Hematopoietic multipotent progenitor cell treated with erythropoietin and hydrocortisone succinate and interleukin-3 and kit ligand, for 4 days (in vitro differentiated cells): Measurements from ENCODE around the gene ECE1.
"Not testable (repeated sequence)": the region's sequence is repeated elsewhere in the genome, so short reads cannot be mapped to it uniquely, and the experiment has no call there.

Experiments
- DNase-seq: peaks from one replicate; pipeline ENCODE4 v3.0.0-alpha.2; 2015

ECE1 gene

DNA sequence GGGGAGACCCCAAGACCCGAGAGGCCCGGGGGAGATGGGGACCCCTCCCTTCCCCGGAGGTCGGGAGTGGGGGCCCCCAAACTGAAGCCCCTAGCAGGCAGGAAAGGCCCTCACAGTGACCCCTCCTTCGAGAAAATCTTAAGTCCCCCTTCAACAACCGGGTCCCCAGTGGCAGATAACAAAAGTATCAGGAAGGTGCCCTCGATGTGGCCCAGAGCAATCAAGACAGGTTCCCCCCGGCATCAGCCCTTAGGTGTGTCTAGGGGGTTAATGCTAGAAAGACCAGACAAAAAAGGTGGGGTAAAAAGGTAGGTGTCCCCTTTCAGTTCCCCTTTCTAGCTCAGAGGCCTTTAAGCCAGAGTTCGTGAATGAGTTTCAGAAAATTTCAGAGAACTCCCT is 282 bp upstream of the ECE1 start:
- no peak for DNase-seq

DNA sequence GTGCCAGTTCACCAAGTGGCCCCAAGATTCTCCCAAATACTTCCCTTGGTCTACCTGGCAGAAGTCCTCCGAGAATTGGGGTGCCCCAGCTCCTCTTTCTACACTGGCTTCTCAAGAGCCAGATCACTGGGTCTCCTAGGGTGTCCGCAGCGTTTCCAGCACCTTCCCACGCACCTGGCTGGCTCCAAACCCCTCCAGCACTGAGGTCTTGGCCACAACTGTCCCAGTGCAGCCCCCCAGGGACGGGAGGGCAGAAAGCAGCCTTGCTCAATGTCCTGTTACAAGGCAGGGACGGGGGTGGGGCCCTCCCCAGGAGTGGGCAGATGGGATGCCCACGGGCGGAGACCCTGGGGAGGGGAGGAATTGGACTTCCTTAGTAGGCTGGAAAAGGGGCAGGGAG is 1.1 kb downstream of the ECE1 start:
- DNase-seq, result no peak

DNA sequence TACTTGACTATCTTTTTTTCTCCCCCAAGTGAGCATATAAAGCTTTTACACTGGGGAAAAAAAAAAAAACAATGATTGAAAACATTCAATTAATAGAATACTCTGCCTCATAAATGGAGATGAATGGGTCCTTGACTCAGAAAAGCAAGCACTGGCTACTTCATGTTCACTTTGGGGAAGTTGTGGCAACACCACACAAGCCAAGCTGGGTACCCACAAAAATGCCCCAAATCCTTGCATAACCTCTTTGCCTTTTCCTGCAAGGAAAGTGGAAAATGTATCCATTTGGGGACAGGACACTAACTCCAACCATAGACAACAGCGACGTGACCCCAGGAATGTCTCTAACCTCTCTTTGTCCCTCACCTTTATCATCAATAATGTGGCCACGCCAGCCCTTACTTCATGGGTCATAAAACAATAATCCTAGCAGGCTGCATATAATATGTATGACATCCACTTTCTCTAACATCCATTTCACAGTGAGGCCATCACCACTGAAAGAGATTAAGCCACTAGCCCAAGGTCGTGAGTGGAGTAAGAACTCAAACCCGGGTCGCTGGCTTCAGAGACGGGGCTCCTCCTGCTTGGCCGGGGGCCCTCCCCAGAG is 2.3 kb downstream of the ECE1 start:
- peak; percentile 33 for DNase-seq

DNA sequence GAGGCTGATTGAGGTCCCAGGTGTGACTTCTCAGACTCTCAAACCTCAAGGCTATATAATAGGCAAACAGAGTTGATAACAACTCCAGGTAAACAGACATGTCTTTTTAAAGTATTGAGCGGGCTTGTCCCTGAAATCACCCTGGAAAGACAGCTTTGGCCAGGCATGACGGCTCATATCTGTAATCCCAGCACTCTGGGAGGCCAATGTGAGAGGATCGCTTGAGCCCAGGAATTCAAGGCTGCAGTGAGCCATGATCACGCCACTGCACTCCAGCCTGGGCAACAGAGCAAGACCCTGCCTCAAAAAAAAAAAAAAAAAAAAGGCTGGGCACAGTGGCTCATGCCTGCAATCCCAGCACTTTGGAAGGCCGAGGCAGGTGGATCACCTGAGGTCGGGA is 4.9 kb downstream of the ECE1 start:
- DNase-seq, result not testable (repeated sequence)

DNA sequence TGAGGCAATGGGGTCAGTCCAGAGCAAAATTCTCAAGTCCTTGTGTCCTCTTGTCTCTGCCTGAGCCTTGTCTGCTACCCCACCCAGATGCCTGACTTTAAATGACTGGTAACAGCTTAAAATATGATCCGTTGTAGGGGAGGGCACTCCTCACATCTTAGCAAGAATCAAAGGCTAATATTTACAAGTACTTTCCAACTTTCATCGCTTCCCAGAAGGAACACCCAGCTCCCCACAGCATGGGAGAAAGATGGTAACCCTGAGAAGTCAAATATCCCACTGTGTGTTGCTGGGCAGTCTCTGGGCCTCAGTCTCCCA is 5.2 kb downstream of the ECE1 start:
- no peak for DNase-seq

DNA sequence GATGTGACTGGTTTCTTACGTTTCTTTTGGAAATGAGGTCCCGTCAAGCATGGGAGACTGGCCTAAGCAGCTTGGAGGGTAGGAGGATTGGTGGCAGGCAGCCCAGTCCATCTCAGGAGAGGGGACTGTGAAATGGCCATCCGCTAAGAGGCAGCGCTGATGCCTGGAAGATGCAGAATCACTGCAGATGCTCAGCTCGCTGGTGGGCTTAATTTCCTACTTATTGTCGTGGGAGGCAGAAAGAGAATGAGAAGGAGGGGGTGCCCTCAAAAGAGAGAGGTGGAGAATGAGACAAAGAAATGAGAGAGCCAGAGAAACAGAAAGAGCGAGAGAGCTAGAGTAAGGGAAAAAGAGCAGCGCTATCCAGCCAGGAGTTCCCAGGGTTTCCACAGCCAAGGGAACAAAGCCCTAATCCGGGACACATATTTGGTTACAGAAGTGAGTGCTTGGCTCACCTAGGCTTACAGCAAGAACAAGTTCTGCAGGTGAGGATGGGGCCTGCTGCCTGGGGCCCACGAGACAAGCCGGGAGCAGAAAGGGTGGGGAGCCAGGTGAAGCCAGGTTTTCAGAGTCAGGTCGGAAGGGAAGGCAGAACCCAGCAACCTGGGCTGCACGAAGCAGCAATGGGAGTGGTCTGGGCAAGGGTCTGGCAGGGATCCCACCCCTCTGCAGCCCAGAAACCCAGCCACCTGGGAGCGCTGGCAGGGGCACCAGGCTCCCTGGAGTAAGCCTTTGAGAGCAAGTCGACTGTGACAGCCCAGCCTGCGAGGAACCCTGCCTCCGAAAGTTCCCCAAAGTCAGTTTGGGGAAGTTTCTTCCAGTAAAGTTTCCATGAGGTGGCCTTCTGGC is 5.8 kb downstream of the ECE1 start:
- DNase-seq, result no peak

DNA sequence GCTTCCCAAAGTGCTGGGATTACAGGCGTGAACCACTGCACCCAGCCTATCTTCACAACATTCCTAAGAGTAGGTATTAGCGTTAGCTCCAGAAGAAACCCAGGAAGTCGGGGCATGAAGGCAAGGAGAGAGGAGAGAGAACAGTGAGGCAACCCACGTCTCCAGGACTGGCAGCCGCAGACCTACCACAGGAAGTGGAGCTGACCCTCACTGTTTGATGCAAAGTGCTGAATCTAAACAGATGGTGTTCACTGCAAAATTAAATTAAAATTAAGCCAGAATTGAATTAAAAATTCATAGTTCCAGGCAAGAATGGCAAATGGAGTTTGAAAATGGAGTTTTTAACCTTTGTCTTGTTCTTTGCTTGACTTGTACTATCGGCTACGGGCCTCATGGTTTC is 6.7 kb downstream of the ECE1 start:
- no peak for DNase-seq

DNA sequence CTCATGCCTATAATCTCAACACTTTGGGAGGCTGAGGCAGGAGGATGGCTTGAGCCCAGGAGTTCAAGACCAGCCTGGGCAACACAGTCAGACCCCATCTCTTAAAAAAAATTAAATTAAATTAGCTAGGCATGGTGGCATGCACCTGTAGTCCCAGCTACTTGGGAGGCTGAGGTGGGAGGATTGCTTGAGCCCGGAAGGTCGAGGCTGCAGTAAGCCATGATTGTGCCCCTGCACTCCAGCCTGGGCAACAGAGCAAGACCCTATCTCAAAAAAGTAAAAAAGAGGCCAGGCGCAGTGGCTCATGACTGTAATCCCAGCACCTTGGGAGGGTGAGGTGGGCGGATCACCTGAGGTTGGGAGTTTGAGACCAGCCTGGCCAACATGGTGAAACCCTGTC is 8.2 kb downstream of the ECE1 start:
- DNase-seq, result not testable (repeated sequence)

DNA sequence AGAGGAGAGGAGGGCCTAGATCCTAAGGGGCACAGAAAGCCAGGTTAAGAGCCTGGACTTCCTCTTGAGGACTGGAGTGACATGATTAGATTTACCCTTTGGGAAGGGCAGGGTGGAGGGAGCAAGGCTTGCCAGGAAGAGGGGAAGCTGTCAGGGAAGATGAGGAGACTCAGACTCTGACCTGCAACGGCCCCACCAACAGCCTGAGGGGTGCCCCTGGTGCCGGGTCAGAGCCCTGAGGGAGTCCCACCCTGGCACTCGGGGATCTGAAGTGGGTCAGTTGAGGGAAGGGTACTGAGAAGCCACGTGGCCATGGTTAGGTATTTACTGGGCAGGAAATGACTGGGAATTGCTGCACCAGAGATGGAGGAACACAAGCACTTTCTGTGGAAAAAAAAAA is 9.8 kb downstream of the ECE1 start:
- DNase-seq, result no peak

DNA sequence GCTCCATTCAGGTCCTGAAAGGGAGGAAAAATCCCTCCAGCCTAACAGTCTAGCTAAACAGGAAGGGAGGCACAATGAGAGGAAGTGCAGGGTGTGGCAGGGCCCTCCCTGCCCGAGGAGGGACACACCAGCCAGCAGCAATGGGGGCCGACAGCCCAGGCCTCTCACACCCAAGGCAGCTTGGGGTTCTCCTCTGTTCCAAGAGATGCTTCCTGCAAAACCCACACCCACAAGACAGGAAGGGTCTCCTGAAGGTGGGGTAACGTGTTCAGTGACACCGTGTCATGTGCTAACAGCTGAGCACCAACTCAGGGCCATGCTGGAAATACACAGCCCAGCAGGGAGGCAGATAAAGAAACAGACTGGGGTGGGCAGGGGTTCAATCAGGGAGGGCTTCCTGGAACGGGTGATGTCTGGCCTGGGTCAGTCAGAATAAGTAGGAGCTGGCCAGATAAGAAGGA is 10.2 kb downstream of the ECE1 start:
- peak; percentile 65 for DNase-seq

DNA sequence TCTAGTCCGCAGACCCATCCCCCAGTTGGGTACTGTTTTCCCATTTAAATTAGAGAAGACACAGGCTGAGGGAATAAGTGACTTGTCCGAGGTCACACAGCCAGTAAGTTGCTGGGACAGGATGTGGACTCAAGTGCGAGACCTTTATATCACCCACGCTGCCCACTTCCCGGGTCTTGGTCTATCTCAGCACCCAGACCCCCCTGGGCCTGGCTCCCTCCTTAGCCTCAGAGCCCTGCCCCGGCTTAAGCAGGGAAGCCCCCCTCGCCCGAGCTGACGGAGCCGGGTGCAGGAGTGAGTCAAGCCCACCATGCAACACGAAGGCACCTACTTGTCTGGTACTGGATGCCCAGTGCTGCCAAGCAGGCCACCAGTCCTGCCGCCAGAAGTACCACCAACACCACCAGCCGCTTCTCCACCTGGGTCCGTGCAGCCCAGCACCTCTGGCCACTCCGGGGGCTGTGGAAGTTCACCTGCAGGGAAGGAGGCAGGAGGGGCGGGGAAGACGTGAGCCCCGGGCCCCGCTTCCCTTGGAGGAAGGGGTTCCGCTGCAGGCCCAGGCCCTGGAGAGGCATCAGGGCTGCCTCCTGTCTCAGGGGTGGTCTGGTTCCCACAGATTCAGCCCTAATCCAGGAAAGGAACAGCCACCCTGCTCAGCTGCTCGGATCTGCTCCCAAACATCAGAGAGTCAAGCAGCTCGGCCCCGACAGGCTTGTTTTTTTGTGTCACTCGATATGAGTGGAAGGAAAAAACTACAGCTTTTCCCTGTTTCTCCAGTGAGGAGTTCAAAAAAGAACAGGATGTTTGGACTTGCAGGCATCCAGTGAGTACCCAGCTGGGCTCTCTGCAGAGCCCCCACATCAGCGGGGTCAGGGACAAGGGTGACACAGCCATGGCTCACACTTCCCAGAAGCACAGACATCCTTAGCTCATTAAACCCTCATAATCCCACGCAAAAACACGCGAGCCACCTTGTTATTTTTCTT is 11.1 kb downstream of the ECE1 start:
- no peak for DNase-seq

DNA sequence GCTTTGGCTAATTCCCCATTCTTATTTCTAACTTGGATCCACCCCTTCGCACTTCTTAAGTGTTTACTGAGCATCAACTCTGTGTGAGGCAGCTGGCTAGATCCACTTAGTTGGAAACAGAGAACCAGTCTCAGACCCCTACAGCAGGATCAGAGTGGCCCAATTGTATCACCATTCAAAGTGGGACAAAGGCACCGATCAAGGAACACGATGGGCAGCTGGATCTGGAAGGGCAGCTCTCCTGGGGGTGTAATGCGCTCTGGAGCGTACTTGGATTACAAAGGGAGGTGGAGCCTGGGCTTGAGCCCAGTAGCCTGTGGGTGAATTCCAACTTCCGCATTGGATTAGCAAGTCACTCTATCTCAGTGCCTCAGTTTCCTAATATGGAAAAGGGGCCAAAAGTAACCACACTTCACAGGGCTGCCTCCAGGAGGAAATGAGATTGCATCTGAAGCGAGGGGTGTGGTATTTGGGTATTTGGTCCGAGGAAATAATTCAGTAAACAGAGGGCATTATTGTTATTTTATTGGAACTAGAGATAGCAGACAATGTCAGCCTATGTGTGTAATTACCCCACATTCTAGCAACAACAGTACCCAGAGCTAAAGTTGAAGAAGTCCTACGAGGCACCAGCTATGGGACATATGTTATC is 11.9 kb downstream of the ECE1 start:
- DNase-seq, result no peak

DNA sequence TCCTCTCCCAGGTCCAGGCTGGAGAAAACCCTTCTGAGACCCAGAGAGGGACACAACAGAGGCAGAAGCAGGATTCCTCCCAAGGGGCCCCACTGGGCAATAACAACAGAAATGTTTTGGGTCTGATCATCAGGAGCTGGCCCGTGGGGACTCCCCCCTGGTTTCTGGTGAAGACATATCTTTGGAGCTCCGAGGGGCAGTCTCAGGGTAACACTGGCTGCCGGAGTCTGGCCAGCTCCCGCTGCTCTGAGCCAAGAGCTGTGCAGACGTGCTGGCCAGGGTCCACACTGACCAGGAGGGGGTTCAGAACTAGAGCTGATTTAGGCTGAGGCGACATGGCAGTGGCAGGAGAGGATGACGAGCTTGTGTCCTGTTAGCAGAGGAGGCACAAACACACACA is 13.1 kb downstream of the ECE1 start:
- DNase-seq, result no peak

DNA sequence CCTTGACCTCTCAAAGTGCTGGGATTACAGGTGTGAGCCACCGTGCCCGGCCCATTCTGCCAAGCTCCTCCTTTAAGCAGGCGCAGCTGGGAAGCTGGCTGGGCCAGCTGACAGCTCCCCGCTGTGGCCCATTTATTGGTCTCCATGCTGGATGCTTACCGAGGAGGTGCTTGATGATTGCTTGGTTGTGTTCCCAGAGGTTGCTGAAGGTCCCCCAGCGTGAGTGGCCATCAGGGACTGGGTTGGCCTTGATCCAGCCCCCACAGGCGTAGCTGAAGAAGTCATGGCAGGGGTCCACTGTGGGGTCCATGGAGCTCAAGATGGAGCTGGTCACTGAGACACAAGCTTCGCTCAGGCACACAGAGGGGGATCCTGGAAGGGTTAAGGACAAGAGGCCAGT is 17.7 kb downstream of the ECE1 start:
- no peak for DNase-seq

DNA sequence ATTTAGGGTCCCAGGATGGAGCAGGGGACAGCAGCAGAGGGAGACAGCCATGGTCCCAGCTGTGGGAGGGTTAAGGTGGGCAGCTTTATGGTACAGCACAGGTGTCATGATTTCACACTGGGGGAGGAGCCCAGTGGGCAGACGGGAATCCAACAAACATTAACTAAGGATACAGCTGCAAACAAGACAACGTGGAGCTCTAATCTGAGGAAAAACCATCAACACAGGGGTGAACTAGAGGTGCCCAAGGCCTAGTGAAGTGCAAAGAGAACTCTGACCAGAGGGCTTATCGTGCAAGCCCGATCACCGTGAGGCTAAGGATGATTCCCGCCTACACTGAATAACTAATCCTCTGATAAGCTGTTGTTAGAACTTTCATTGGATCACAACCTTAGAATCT is 18.7 kb downstream of the ECE1 start:
- no peak for DNase-seq

DNA sequence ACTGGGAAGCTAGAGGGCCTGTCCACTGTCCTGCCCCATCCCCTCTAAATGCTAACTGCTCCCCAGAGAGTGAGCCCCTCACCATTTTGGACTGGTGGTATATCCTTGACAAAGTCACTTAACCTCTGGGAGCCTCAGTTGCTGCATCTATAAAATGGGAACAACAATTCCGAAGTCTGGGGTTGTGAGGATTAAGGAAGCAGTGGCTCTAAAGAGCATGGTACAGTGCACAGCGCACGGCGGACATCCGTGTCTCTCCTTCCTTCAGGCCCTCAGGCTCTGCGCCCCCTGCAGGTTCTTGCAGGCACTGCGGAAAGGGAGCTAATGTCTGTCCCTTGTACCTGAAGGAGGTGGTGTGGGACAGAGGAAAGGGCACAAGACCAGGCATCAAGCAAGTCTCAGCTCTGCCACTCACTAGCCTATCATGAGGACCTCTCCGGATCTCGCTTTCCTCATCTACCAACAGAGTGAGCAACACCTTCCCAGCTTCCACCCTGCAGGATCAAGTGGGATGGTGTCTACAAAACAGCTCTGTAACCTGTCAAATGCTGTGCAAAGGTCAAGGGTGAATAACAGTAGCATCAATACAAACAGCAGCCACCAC is 20.1 kb downstream of the ECE1 start:
- DNase-seq, result peak; percentile 87

DNA sequence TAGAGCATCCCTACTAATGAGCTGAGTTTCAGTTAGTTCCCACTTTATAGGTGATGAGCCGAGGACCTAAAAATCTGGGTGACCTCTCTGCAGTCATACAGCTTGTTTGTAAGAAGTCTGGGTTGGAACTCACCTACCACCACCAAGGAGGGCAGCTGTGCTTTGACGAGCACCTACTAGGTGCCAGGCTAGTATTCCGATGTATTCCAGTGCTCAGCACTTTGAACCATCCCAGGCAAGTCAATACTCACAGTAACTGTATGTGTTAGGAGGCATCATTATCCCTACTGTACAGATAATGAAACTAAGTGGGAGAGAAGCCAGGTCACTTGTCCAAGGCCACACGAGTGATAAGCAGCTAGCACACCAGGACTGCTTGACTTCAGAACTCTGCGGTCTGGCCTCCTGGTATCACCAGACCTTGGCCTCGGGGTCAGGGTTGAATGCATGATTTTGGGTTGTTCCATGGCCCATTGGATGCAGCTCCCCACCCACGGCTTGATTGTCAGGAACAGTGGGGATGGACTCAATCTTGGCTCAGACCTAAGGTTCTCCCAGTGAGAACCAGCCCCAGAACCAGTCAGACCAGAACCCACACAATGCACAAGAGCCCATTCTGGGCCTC is 20.7 kb downstream of the ECE1 start:
- DNase-seq, result no peak

DNA sequence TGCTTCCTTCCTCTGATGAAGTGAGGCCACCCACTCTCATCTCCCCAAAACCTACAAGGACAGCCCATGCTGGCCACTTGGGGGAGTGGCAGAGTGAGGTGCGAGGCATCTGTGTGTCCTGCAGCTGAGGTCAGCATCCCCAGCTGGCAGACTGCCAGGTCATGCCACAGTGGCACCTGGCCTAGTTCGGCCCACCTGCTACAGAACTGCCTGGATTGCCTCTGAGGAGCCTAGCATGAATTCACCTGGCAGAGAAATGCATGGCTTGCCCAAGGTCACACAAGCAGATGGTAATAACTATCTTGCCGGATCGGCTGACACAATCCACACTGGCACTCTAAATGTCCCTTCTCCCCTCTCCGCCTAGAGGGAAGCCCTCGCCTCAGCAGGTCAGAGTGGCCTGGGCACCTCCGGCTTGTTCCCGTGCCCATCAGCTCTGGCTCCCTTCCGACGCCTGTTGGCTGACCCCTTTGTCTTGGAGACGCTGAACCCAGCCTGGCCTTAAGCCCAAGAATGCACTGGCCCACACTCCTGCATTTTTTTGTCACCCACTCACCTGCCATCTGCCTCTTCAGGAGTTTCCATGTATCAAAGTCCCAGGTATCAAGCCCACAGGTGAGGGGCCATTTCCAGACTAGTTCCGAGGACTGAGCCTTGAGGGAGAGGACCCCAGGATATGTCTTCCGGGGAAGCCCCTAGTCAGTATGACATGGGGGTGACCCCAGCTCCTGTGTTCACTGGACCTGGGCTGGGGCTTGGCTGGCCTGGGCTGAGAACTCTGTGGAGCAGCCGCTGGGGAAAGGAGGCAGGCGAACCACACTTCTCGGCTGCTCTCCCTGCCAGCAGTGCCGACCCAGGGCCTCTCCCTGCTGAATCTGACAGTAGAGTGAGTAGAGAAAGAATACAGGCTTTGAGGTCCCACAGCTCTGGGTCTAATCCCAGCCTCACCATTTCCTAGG is 21.7 kb downstream of the ECE1 start:
- DNase-seq, result no peak

DNA sequence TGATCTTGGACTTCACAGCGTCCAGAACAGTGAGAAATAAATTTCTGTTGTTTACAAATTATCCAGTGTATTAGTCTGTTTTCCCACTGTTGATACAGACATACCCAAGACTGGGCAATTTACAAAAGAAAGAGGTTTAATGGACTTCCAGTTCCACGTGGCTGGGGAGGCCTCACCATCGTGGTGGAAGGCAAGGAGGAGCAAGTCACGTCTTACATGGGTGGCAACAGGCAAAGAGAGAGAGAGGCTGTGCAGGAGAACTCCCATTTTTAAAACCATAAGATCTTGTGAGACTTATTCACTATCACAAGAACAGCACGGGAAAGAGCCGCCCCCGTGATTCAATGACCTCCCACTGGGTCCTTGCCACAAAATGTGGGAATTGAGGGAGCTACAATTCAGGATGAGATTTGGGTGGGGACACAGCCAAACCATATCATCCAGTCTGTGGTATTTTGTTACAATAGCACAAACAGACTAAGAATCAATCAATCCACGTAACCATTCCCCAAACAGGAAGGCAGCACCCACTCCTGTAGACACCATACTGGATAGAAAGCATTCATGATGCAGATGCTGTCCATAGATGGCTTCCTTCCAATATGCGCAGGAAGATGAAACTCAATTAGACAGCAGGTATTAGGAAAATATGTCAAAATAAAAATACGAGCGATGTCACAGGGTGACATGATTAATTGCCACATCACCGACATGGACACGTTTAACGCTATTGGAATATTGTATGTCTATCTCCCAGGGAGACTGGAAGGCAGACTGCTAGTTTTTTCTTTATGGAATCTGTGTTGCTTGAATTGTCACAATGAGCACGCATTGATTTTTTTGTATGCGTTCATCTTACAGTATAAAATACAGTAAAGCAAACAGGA is 22.8 kb downstream of the ECE1 start:
- no peak for DNase-seq
